Measurements from ENCODE around the gene ZDHHC14.

ZDHHC14 gene

GRCh38 chr6:157669747-157670216 is 288.8 kb downstream of the ZDHHC14 start:
- DNase-seq (ENCODE audit: low spot score) = peak; percentile 76

DNA sequence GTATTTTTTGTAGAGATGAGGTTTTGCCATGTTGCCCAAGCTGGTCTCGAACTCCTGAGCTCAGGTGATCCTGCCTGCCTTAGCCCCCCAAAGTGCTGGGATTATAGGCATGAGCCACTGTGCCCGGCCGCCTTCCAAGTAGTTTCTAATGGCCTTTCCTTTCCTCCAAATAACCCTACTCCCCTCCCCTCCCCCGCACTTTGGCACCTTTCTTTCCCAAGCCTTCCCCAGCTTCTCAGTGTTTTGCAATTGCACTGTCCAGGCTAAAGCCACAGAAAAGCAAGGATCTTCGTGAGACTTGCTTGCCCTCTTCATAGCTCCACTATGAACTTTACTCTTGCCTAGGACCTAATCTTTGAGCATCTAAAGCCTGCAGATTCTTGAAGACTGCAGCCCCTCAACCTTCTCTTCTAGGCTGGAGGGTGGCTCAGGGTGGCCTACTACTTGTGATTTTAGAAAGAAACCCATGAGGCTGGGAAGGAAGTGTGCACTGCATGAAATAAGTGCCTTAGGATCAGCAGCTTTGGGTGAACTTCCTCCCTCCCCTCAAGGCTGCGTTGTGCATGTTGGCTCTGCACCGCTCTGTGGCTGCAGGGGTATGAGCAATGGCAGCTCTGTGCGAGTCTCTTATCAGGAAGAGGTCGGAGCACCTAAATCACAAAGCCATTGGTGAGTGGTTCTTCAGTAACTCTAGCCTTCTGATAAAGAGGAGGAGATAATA is 289.6 kb downstream of the ZDHHC14 start:
- DNase-seq (ENCODE audit: low spot score) = no peak

DNA sequence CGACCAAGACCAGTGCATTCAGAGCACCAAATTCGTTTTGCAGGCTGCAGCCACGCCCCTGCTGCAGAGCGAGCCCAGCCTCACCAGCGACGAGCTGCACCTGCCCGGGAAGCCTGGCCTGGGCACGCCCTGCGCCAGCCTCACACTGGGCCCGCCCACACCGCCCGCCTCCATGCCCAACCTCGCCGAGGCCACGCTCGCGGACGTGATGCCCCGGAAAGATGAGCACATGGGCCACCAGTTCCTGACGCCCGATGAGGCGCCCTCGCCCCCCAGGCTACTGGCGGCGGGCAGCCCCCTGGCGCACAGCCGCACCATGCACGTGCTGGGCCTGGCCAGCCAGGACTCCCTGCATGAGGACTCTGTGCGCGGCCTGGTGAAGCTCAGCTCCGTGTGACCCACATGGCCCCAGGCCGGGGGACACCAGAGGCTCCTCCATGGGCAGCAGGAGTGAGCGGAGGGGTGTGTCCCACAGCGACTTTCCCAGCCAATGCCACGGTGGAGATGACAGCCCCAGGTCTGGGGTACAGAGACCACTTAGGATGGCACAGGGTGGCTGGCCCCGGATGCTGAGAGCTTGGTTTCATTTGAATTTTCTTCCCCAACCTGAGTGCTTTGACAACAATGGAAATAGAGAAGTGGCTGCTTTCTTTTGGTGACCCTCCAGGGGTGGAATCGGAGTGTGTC is 291.9 kb downstream of the ZDHHC14 start:
- DNase-seq (ENCODE audit: low spot score) = no peak

DNA sequence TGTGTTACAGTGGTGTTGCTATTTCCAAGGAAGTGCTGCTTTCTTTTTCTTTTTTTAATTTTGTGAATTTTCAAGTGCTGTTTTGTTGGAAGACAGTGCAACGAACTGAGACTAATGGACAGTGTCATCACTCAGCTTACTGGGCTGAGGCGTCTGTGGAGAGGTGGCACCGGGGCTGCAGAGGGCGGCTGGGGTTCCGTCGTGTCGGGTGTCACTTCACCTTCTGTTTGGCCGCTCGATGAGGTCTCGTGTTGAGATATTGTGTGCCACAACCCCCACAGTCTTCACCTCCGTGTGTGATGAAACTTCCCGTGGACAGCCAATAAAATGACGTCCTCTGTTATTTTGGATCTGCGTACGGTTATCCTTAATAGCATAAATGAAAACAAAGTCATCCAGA is 292.6 kb downstream of the ZDHHC14 start:
- DNase-seq (ENCODE audit: low spot score) = no peak

- no peak for DNase-seq (ENCODE audit: low spot score)
Measured at GRCh38 chr6:157674061-157674460, 293.1 kb downstream of the ZDHHC14 start.

GRCh38 chr6:157675831-157676230 is 294.8 kb downstream of the ZDHHC14 start:
- no peak for DNase-seq (ENCODE audit: low spot score)

- DNase-seq (ENCODE audit: low spot score) = no peak
Measured at GRCh38 chr6:157676241-157676640, 295.3 kb downstream of the ZDHHC14 start.

DNA sequence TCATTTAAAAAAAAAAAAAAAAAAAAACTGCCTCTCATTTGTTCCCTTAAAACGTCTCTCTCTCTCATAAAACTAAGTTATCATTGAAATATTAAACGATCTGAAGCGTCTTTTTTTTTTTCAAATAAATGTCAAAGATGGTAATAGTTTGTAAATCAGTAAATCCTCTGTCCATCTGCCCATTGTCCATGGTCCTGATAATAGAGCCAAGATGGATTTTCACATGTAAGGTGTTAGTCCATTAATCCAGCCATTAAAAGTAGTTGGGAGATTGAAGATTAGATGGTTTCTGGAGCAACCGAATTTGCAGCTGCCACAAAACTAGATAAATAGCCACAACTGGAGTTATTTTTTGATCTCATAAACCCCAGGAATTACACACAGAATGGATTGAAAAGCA is 296.2 kb downstream of the ZDHHC14 start:
- no peak for DNase-seq (ENCODE audit: low spot score)

DNA sequence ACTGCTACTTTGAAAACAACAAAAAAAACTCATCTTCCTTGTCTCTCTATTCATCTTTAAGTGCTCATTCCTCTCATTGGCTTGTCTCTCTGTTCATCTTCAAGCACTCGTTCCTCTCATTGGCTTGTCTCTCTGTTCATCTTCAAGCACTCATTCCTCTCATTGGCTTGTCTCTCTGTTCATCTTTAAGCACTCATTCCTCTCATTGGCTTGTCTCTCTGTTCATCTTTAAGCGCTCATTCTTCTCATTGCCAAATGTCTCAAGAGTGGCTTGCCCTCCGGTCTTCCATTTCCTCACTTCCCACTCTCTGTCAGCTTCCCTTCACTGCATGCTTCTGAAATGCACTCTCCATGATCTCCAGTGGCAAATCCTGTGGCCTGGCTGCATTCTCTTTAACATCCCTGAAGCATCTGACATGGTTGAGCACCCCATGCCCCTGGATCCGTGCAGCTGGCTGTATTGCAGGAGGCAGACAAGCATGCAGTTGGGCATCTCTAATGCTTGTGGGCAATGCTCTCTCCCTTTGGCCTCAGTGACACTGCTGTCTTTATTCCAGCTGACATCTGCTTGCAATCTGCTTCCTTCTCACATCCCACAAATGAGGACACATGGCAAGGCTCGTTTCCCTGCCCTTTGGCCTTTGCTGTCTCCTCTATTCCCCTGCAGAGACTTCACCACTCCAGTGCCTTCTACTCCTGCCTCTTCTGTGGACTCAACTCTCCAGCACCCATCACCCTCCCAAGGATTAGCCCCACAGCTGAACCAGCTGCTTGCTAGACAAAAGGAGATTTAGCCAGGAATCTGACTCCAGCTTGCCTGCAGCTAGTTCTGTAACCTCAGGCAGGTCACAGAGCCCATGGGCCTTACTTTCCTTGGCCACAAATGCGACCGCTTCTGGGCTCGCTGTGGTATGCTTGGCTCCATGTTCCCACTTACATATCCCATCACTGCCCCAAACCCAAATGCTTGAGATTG is 298.9 kb downstream of the ZDHHC14 start:
- DNase-seq (ENCODE audit: low spot score) = no peak

GRCh38 chr6:157681041-157681650 is 300.2 kb downstream of the ZDHHC14 start:
- no peak for DNase-seq (ENCODE audit: low spot score)

GRCh38 chr6:157682856-157683481 is 302.0 kb downstream of the ZDHHC14 start:
- no peak for DNase-seq (ENCODE audit: low spot score)

DNA sequence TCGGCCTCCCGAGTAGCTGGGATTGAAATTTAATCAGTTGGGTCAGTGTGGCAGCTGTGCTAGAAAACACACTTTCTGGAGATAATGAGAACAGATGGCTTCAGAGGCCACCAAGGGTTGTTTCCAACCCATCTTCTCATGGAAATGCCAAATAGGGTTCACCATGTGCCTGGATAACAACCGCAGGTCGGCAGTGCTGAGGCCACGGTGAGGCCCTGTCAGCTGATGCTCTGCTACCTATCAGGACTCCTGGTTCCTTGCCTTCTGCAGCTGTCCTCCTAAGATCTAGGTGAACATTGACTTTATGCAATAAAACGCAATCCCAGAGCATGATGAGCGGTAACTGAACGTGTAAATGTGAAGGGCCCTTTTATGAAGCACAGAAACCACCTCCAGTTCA is 302.7 kb downstream of the ZDHHC14 start:
- no peak for DNase-seq (ENCODE audit: low spot score)

DNA sequence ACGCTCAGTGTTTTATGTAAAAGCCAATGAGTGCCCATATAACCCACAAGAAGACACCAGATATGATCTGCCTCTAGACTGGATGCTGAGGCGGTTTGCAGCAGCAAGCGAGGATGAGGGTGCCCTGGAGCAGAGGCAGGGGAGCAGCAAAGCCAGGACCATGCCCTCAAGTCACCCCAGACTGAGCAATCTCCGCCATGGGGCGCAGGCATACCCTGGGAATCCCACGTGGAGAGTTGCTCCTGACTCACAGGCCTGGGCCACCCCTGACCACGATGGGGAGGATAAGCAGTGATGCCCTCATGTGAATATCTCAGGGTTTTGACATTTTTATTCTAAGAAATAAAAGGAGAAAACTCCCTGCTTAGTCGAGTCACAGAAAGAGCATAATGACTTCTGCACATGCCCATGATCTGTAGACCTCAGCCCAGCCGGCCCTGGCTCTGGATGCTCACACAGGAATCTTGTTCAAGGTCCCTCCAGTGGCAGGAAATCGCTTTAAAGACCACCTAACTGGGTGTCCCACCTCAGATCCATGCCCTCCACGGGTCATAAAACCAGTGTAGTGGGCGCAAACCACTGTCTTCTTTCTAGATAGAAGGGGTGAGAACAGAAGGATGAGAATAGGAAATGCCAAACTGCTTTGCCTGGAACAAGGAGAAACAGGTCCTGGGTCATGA is 303.8 kb downstream of the ZDHHC14 start:
- DNase-seq (ENCODE audit: low spot score) = no peak

- DNase-seq (ENCODE audit: low spot score) = no peak
Measured at GRCh38 chr6:157685596-157686280, 304.7 kb downstream of the ZDHHC14 start.

GRCh38 chr6:157688275-157688959 is 307.4 kb downstream of the ZDHHC14 start:
- DNase-seq (ENCODE audit: low spot score) = no peak

DNA sequence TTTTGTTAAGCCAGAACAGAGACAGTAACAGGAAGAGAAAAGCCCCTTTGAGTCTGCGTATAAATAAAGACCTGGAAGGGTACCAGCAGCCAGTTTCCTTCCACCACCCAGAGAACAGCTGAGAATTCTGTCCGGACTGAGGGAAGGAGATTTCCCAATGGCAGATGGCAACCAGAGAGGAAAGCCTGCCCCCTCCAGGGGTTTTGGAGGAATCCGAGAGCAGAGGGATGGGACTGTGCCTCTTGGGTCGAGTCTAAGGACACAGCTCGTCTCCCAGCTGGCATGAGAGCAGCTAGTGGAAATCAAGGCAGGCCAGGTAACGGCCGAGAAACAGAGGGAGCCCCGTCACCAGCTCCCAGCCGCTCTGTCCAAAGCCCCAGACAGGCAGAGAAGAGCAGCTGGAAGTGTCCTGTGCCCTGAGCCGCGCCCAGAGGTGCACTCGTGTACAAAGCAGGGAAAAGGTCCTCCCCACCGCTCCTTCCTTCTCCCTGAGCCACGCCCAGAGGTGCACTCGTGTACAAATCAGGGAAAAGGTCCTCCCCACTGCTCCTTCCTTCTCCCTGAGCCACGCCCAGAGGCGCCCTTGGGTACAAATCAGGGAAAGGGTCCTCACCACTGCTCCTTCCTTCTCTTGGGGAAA is 308.1 kb downstream of the ZDHHC14 start:
- no peak for DNase-seq (ENCODE audit: low spot score)

- no peak for DNase-seq (ENCODE audit: low spot score)
Measured at GRCh38 chr6:157689875-157690274, 308.9 kb downstream of the ZDHHC14 start.

- no peak for DNase-seq (ENCODE audit: low spot score)
Measured at GRCh38 chr6:157690441-157691210, 309.6 kb downstream of the ZDHHC14 start.

Data from ecto neural progenitor cell (in vitro differentiated cells).